WTC11 (cell line): ENCODE results near the gene RFESD.

ENCODE experiments used
- ATF3 ChIP-seq: sonication (generic); formaldehyde crosslinking; conservative IDR thresholded peaks from 2 replicates; pipeline ENCODE4 v1.8.1; 2022; ENCODE audit warnings: mild to moderate bottlenecking, missing genetic modification reagents
- CTCF ChIP-seq: fragments of 200-600 bp; IDR thresholded peaks from 2 replicates; pipeline ENCODE4 v1.8.0; 2022; ENCODE audit warnings: antibody characterized with exemption
- ESRRA ChIP-seq: sonication (generic); formaldehyde crosslinking; IDR thresholded peaks from 2 replicates; pipeline ENCODE4 v1.8.1; 2022; ENCODE audit warnings: mild to moderate bottlenecking, missing genetic modification reagents, borderline replicate concordance
- ETV6 ChIP-seq: sonication (generic); formaldehyde crosslinking; IDR thresholded peaks from 2 replicates; pipeline ENCODE4 v1.8.1; 2022; ENCODE audit warnings: mild to moderate bottlenecking, missing genetic modification reagents
- HMGXB4 ChIP-seq: sonication (generic); formaldehyde crosslinking; IDR thresholded peaks from 2 replicates; pipeline ENCODE4 v1.8.1; 2023; ENCODE audit warnings: mild to moderate bottlenecking, moderate library complexity, missing genetic modification reagents
- JUN ChIP-seq: sonication (generic); formaldehyde crosslinking; IDR thresholded peaks from 2 replicates; pipeline ENCODE4 v1.8.0; 2023; ENCODE audit warnings: mild to moderate bottlenecking, missing genetic modification reagents
- NR3C1 ChIP-seq: sonication (generic); formaldehyde crosslinking; conservative IDR thresholded peaks from 2 replicates; pipeline ENCODE4 v1.8.1; 2023; ENCODE audit warnings: low read depth, mild to moderate bottlenecking, missing genetic modification reagents
- SP1 ChIP-seq: sonication (generic); formaldehyde crosslinking; conservative IDR thresholded peaks from 2 replicates; pipeline ENCODE4 v1.8.1; 2022; ENCODE audit warnings: missing genetic modification reagents
- ZNF232 ChIP-seq: sonication (generic); formaldehyde crosslinking; IDR thresholded peaks from 2 replicates; pipeline ENCODE4 v1.8.0; 2022; ENCODE audit warnings: mild to moderate bottlenecking, missing genetic modification reagents
- TF ChIP-seq, protein P1 (sequence below): fragments of 250-450 bp; sonication (Bioruptor Pico); IDR thresholded peaks from 2 replicates; pipeline ENCODE4 v1.9.0; 2021; ENCODE audit warnings: moderate library complexity, mild to moderate bottlenecking, inconsistent platforms, borderline replicate concordance
- TF ChIP-seq, protein P2 (sequence below): sonication (generic); formaldehyde crosslinking; IDR thresholded peaks from 2 replicates; pipeline ENCODE4 v1.8.0; 2022; ENCODE audit warnings: mild to moderate bottlenecking, missing genetic modification reagents
- TF ChIP-seq, protein P3 (sequence below): sonication (generic); formaldehyde crosslinking; IDR thresholded peaks from 2 replicates; pipeline ENCODE4 v1.8.1; 2022; ENCODE audit warnings: mild to moderate bottlenecking, missing genetic modification reagents, moderate library complexity, borderline replicate concordance

DNA sequence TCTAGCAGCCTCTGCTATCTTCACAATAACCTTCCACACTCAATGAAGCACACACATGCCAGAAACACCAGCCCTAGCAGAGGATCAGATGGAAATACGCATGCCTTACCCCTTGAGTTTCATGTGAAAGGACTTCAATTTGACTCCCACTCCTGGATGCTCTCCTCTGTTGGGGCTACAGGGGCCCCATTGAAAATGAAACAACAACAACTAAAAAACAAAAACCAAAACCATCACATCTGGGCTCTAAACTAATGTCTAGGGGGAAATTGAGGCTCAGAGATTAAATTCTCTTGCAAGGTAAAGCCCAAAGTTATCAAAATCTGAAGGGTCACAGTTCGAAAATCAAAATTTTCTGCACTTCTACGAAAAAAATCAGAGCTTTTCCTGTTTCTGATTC is 7.9 kb upstream of the RFESD start:
- TF ChIP-seq CTCF (no peak), JUN (CRISPR knock-in tag) (no peak), ESRRA (no peak), ATF3 (CRISPR knock-in tag) (no peak), HMGXB4 (CRISPR knock-in tag) (no peak), NR3C1 (CRISPR knock-in tag) (no peak), ETV6 (CRISPR knock-in tag) (no peak), SP1 (CRISPR knock-in tag) (no peak), ZNF232 (CRISPR knock-in tag) (no peak)
- TF ChIP-seq, protein P1, sequence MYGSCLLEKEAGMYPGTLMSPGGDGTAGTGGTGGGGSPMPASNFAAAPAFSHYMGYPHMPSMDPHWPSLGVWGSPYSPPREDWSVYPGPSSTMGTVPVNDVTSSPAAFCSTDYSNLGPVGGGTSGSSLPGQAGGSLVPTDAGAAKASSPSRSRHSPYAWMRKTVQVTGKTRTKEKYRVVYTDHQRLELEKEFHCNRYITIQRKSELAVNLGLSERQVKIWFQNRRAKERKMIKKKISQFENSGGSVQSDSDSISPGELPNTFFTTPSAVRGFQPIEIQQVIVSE (CRISPR knock-in tag): no peak
- TF ChIP-seq, protein P2, sequence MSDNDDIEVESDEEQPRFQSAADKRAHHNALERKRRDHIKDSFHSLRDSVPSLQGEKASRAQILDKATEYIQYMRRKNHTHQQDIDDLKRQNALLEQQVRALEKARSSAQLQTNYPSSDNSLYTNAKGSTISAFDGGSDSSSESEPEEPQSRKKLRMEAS (CRISPR knock-in tag): no peak
- TF ChIP-seq, protein P3, sequence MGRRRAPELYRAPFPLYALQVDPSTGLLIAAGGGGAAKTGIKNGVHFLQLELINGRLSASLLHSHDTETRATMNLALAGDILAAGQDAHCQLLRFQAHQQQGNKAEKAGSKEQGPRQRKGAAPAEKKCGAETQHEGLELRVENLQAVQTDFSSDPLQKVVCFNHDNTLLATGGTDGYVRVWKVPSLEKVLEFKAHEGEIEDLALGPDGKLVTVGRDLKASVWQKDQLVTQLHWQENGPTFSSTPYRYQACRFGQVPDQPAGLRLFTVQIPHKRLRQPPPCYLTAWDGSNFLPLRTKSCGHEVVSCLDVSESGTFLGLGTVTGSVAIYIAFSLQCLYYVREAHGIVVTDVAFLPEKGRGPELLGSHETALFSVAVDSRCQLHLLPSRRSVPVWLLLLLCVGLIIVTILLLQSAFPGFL (CRISPR knock-in tag): no peak
